Measurements from ENCODE around the gene HCLS1.

GRCh38 chr3:121627211-121627610 is 33.5 kb downstream of the HCLS1 start:
- TF ChIP-seq CTCF (IDR thresholded peaks at IDR 0.05 in 4 of 5, conservative IDR thresholded peaks at IDR 0.05 in 1 of 5) (no peak), POLR2A (IDR thresholded peaks at IDR 0.05) (no peak)
